GM23248 (cell line): ENCODE measurements around the gene ATXN7L1. TPM values are rescaled to one million over a fixed set of nuclear protein-coding genes. Genes with fewer than 3 reads are reported as not detected.

ENCODE experiments used
- DNase-seq: peaks from one replicate; pipeline ENCODE4 v3.0.0-alpha.2; 2015
- H2AFZ ChIP-seq: fragments of 200-600 bp; sonication (generic); 2 replicates; pipeline ENCODE4 v1.6.1; 2016; ENCODE audit warnings: antibody characterized with exemption
- H3F3A ChIP-seq: fragments of 200-600 bp; sonication (generic); 2 replicates; pipeline ENCODE4 v1.6.1; 2016; ENCODE audit warnings: mild to moderate bottlenecking, antibody characterized with exemption, mixed run types; ENCODE audit not compliant: insufficient read depth
- H3K27ac ChIP-seq: fragments of 200-600 bp; sonication (generic); 2 replicates; pipeline ENCODE4 v1.5.1; 2016; ENCODE audit warnings: mild to moderate bottlenecking
- H3K27me3 ChIP-seq: fragments of 200-600 bp; sonication (generic); replicated peaks from 2 replicates; pipeline ENCODE4 v1.6.1; 2016; ENCODE audit warnings: mild to moderate bottlenecking; ENCODE audit not compliant: insufficient read depth
- H3K36me3 ChIP-seq: fragments of 200-600 bp; sonication (generic); 2 replicates; pipeline ENCODE4 v1.6.1; 2016; ENCODE audit warnings: low read depth, mild to moderate bottlenecking
- H3K4me1 ChIP-seq: fragments of 200-600 bp; sonication (generic); 2 replicates; pipeline ENCODE4 v1.6.1; 2016; ENCODE audit warnings: mild to moderate bottlenecking; ENCODE audit not compliant: insufficient read depth
- H3K4me2 ChIP-seq: fragments of 200-600 bp; sonication (generic); one replicate; pipeline ENCODE4 v1.6.1; 2016; ENCODE audit warnings: mild to moderate bottlenecking; ENCODE audit not compliant: unreplicated experiment
- H3K4me3 ChIP-seq: fragments of 200-600 bp; sonication (generic); 2 replicates; pipeline ENCODE4 v1.5.1; 2016; ENCODE audit warnings: mild to moderate bottlenecking
- H3K79me2 ChIP-seq: fragments of 200-600 bp; sonication (generic); 2 replicates; pipeline ENCODE4 v1.6.1; 2016; ENCODE audit warnings: mild to moderate bottlenecking; ENCODE audit not compliant: insufficient read depth
- H3K9ac ChIP-seq: fragments of 200-600 bp; sonication (generic); 2 replicates; pipeline ENCODE4 v1.6.1; 2016; ENCODE audit warnings: mild to moderate bottlenecking
- H3K9me2 ChIP-seq: fragments of 200-600 bp; sonication (generic); 2 replicates; pipeline ENCODE4 v1.6.1; 2016; ENCODE audit warnings: mixed run types, mild to moderate bottlenecking, moderate library complexity; ENCODE audit not compliant: insufficient read depth
- H3K9me3 ChIP-seq: fragments of 200-600 bp; sonication (generic); one replicate; pipeline ENCODE4 v1.6.1; 2017; ENCODE audit warnings: low read depth
- H4K20me1 ChIP-seq: fragments of 200-600 bp; sonication (generic); 2 replicates; pipeline ENCODE4 v1.6.0; 2016; ENCODE audit not compliant: insufficient read depth
- EZH2 ChIP-seq: fragments of 200-600 bp; sonication (generic); IDR thresholded peaks from 2 replicates; pipeline ENCODE4 v1.6.1; 2018; ENCODE audit warnings: antibody characterized with exemption, mild to moderate bottlenecking; ENCODE audit not compliant: insufficient read depth, poor library complexity, severe bottlenecking
- EZH2phosphoT487 ChIP-seq: fragments of 200-600 bp; sonication (generic); IDR thresholded peaks from 2 replicates; pipeline ENCODE4 v1.6.1; 2018; ENCODE audit warnings: antibody characterized with exemption, moderate library complexity, mild to moderate bottlenecking, low read depth; ENCODE audit not compliant: insufficient read depth
- WGBS, 2 experiments: methylation state at CpG; one replicate each; pipeline ENCODE4 v1.1.6; 2015 to 2017; ENCODE audit warnings: low lambda C conversion rate in 2 of 2, low coverage in 1 of 2; ENCODE audit errors: missing lambda C conversion rate in 2 of 2; 5-methylcytosine and 5-hydroxymethylcytosine counted together
- in situ Hi-C: fragments of 300-500 bp; cut with MboI; formaldehyde crosslinking; loops from 2 replicates; pipeline ENCODE4 v1.15.0; 2020
- polyA plus RNA-seq: library from polyadenylated mRNA; unstranded; fragments of >200 nt; fragmentation: Nextera tagmentation; extraction: Ambion mirVana; gene quantifications from 2 replicates; pipeline ENCODE4 v1.2.1, GENCODE V29; 2016
- total RNA-seq: library from RNA; depleted of rRNA; stranded (reverse); fragments of >200 nt; shearing (Covaris generic); gene quantifications from 2 replicates; pipeline ENCODE4 v1.2.3, GENCODE V29; 2014

The ATXN7L1 gene
- total and polyA plus RNA-seq, 2 experiments from 2014 or later: 3.7 to 4.5 TPM

DNA sequence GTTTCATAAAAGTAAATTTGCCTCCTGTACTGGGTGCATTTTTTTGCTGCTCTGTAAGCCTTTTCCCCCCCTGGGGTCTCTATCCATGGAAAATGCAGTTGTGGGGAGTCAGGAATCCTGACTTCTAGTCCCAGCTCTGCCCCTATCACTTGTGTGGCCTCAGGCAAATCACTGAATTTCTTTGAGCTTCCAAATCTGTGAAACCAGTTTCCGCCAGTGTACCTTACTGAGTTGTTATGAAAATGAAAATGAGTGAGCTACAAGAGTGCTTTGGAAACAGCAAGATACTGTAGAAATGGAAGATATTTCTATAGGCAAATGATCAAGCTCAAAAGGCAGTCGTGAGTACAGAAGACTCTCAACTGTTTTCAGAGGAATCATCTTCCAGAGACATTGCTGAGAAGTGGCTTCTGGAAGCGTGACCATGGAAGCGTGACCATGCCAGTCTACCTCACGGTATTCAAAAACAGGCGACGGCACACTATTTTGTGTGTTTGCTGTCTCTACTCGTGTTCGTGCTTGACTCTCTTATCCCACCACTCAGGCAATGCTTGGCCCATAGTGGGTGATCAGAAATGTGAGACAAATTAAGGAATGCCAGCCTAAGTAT, 107.4 kb downstream of the ATXN7L1 start:
- H3K9ac ChIP-seq: no peak overlapping the region
- TF ChIP-seq EZH2phosphoT487 (no peak), EZH2 (no peak)
- H3K27me3 ChIP-seq: no peaks in the 10 kb centered on the region
- no peaks in the 10 kb centered on the region for H3K9me3 ChIP-seq
- H3K36me3 ChIP-seq: 0 out of 2 replicates have a peak, but pooled peaks cover 5% of the 10 kb centered on the region
- in situ Hi-C loops: loop anchor here (10.0 kb wide), 3 partner anchors 246 to 386 kb away; no protein-coding TSS in a partner anchor
- H3K4me3 ChIP-seq: no peak overlapping the region
- no peaks in the 10 kb centered on the region for H3K9me2 ChIP-seq
- no peak overlapping the region for H3K4me2 ChIP-seq
- H3K4me1 ChIP-seq: peaks cover 15% of the 10 kb centered on the region
- WGBS, 2 experiments: 96 to 98% methylated on average over 9 of the region's 9 CpGs
- no peak overlapping the region for H2AFZ ChIP-seq
- H3F3A ChIP-seq: peaks cover 8% of the 10 kb centered on the region; the same call in 1 of the 2 replicates
- DNase-seq: no peak
- 0 out of 2 replicates have a peak, but pooled peaks cover 5% of the 10 kb centered on the region for H3K79me2 ChIP-seq
- no peaks in the 10 kb centered on the region for H4K20me1 ChIP-seq
- H3K27ac ChIP-seq: no peak overlapping the region

DNA sequence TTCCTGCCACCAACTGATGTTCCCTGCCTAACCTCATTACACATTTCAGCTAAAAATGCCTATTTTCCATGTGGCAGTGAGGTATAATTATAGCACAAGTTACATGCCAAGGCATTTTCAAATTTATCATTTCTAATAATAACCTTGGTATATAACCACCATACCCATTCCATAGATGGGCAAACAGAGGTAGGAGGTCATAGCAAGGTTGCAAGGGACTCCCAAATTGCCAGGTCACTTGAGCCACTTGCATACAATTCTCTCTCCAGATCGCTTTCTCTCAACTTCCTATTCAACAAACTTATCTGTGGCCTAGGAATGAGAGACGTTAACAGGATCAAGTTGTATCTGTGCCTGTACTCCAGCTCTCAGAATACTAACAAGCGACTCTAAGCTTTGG, 108.3 kb downstream of the ATXN7L1 start:
- DNase-seq: no peak
- peaks cover 7% of the 10 kb centered on the region; the same call in 1 of the 2 replicates for H3F3A ChIP-seq
- WGBS, 2 experiments: 94 to 98% methylated on average over 3 of the region's 3 CpGs
- H3K36me3 ChIP-seq: 0 out of 2 replicates have a peak, but pooled peaks cover 5% of the 10 kb centered on the region
- no peak overlapping the region for H3K27ac ChIP-seq
- no peak overlapping the region for H3K4me2 ChIP-seq
- no peaks in the 10 kb centered on the region for H3K9me3 ChIP-seq
- no peak overlapping the region for H3K4me3 ChIP-seq
- no peaks in the 10 kb centered on the region for H3K79me2 ChIP-seq
- TF ChIP-seq EZH2 (no peak), EZH2phosphoT487 (no peak)
- in situ Hi-C loops: loop anchor here (10.0 kb wide), 3 partner anchors 247 to 387 kb away; no protein-coding TSS in a partner anchor
- no peaks in the 10 kb centered on the region for H4K20me1 ChIP-seq
- peaks cover 15% of the 10 kb centered on the region for H3K4me1 ChIP-seq
- no peaks in the 10 kb centered on the region for H3K9me2 ChIP-seq
- H3K27me3 ChIP-seq: no peaks in the 10 kb centered on the region
- H3K9ac ChIP-seq: no peak overlapping the region
- no peak overlapping the region for H2AFZ ChIP-seq

- DNase-seq: no peak
- no peak overlapping the region for H3K4me3 ChIP-seq
- H3K27me3 ChIP-seq: no peaks in the 10 kb centered on the region
- in situ Hi-C loops: loop anchor here (10.0 kb wide), 3 partner anchors 248 to 388 kb away; no protein-coding TSS in a partner anchor
- no peaks in the 10 kb centered on the region for H3K9me2 ChIP-seq
- H3K9me3 ChIP-seq: no peaks in the 10 kb centered on the region
- H3K36me3 ChIP-seq: 0 out of 2 replicates have a peak, but pooled peaks cover 2% of the 10 kb centered on the region
- H2AFZ ChIP-seq: no peak overlapping the region
- no peaks in the 10 kb centered on the region for H3K79me2 ChIP-seq
- peaks cover 15% of the 10 kb centered on the region for H3K4me1 ChIP-seq
- no peak overlapping the region for H3K9ac ChIP-seq
- H3F3A ChIP-seq: peaks cover 7% of the 10 kb centered on the region; the same call in 1 of the 2 replicates
- H4K20me1 ChIP-seq: no peaks in the 10 kb centered on the region
- TF ChIP-seq EZH2phosphoT487 (no peak), EZH2 (no peak)
- 91 to 94% methylated on average over 14 of the region's 14 CpGs for WGBS, 2 experiments
- no peak overlapping the region for H3K4me2 ChIP-seq
- no peak overlapping the region for H3K27ac ChIP-seq
Measured at GRCh38 chr7:105766421-105767073, 109.9 kb downstream of the ATXN7L1 start.

- Histone ChIP-seq H3K9ac (no peak overlapping the region), H3K79me2 (no peaks in the 10 kb centered on the region), H3K27me3 (no peaks in the 10 kb centered on the region), H2AFZ (no peak overlapping the region), H3K9me2 (no peaks in the 10 kb centered on the region), H4K20me1 (no peaks in the 10 kb centered on the region), H3F3A (peaks cover 8% of the 10 kb centered on the region), H3K4me3 (no peak overlapping the region), H3K36me3 (no peaks in the 10 kb centered on the region), H3K9me3 (no peaks in the 10 kb centered on the region), H3K4me1 (peaks cover 15% of the 10 kb centered on the region), H3K27ac (no peak overlapping the region), H3K4me2 (no peak overlapping the region)
- in situ Hi-C loops: loop anchor here (10.0 kb wide), 3 partner anchors 249 to 389 kb away; no protein-coding TSS in a partner anchor
- TF ChIP-seq EZH2: no peak
- no peak for TF ChIP-seq EZH2phosphoT487
- WGBS, 2 experiments: 91 to 96% methylated on average over 4 of the region's 4 CpGs
- DNase-seq: no peak
Measured at GRCh38 chr7:105765846-105766245, 110.6 kb downstream of the ATXN7L1 start.
